Measurements from ENCODE around the gene WAS. TPM values are rescaled to one million over a fixed set of nuclear protein-coding genes. Genes with fewer than 3 reads are reported as not detected.
"Not testable (repeated sequence)": the region's sequence is repeated elsewhere in the genome, so short reads cannot be mapped to it uniquely, and the experiment has no call there.

The WAS gene
- total RNA-seq, 1 experiment from 2014 or later = 0.79 TPM

DNA sequence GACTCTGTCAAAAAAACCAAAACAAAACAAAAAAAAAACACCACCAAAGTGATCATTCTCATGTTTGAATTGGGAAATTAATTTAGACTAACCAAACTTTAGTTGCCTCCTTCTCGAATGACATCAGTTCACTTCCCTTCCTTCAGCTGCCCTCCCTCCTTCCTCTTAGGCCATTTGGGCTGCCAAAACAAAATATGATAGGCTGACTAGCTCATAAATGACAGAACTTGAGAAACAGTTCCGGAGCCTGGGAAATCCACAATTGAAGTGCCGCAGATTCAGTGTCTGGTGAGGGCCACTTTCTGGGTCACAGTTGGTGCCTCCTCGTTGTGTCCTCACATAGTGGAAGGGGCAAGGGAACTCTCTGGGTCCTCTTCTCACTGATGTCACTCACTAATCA, 16.1 kb upstream of the WAS start:
- Mint-ChIP-seq H3K4me3 (no peak overlapping the region), H3K27ac (no peak overlapping the region), H3K9me3 (no peaks in the 10 kb centered on the region), H3K4me1 (no peaks in the 10 kb centered on the region), H3K27me3 (ENCODE audit: low read depth) (no peaks in the 10 kb centered on the region; the same call in 1 of the 2 replicates), H3K36me3 (no peaks in the 10 kb centered on the region)
- no peak for TF ChIP-seq SOX15 (CRISPR knock-in tag; IDR thresholded peaks at IDR 0.05)
- no peak for TF ChIP-seq ZNF416 (CRISPR knock-in tag; IDR thresholded peaks at IDR 0.05)
- no peak for TF ChIP-seq MYBL2 (CRISPR knock-in tag; IDR thresholded peaks at IDR 0.05)
- no peak for TF ChIP-seq ZNF671 (CRISPR knock-in tag; IDR thresholded peaks at IDR 0.05)
- TF ChIP-seq GTF2I (CRISPR knock-in tag; conservative IDR thresholded peaks at IDR 0.05) = no peak
- TF ChIP-seq E2F4 (CRISPR knock-in tag; IDR thresholded peaks at IDR 0.05; ENCODE audit: borderline replicate concordance, low read depth) = no peak
- TF ChIP-seq PRRX2 (CRISPR knock-in tag; IDR thresholded peaks at IDR 0.05) = no peak
- TF ChIP-seq ZNF317 (CRISPR knock-in tag; IDR thresholded peaks at IDR 0.05; ENCODE audit: borderline replicate concordance, low read depth) = no peak
- TF ChIP-seq PREB (CRISPR knock-in tag; IDR thresholded peaks at IDR 0.05; ENCODE audit: borderline replicate concordance) = no peak
- TF ChIP-seq JAZF1 (CRISPR knock-in tag; IDR thresholded peaks at IDR 0.05) = no peak
- TF ChIP-seq MXD4 (CRISPR knock-in tag; IDR thresholded peaks at IDR 0.05; ENCODE audit: borderline replicate concordance) = no peak
- no peak for TF ChIP-seq HMGA2 (CRISPR knock-in tag; IDR thresholded peaks at IDR 0.05)
- no peak for TF ChIP-seq FOXP1 (CRISPR knock-in tag; IDR thresholded peaks at IDR 0.05; ENCODE audit: borderline replicate concordance)
- no peak for TF ChIP-seq SP1 (CRISPR knock-in tag; conservative IDR thresholded peaks at IDR 0.05)
- no peak for TF ChIP-seq ESRRA (CRISPR knock-in tag; IDR thresholded peaks at IDR 0.05; ENCODE audit: borderline replicate concordance)
- TF ChIP-seq, protein P1, sequence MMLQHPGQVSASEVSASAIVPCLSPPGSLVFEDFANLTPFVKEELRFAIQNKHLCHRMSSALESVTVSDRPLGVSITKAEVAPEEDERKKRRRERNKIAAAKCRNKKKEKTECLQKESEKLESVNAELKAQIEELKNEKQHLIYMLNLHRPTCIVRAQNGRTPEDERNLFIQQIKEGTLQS (CRISPR knock-in tag; conservative IDR thresholded peaks at IDR 0.05) = no peak
- DNase-seq (ENCODE audit: low spot score) (no peak), ATAC-seq (no peak)
- ChIA-PET POLR2A (no interaction called here), CTCF (no interaction called here)

- ATAC-seq; H3K9me3 Mint-ChIP-seq; DNase-seq (ENCODE audit: low spot score); H3K36me3 Mint-ChIP-seq; H3K4me1 Mint-ChIP-seq; CTCF ChIA-PET; POLR2A ChIA-PET; H3K27ac Mint-ChIP-seq; H3K27me3 Mint-ChIP-seq (ENCODE audit: low read depth); H3K4me3 Mint-ChIP-seq: not testable (repeated sequence)
- TF ChIP-seq GABPB1 (CRISPR knock-in tag; IDR thresholded peaks at IDR 0.05) = peak; percentile 38
These were observed 15.4 kb upstream of the WAS start for GRCh38 chrX:48668187-48668586.

- peak; percentile 86 for DNase-seq (ENCODE audit: low spot score)
- H3K4me1 Mint-ChIP-seq = peaks cover 4% of the 10 kb centered on the region
- H3K36me3 Mint-ChIP-seq = no peaks in the 10 kb centered on the region
- no peaks in the 10 kb centered on the region; the same call in 1 of the 2 replicates for H3K27me3 Mint-ChIP-seq (ENCODE audit: low read depth)
- peak overlapping the region; percentile 88 for H3K4me3 Mint-ChIP-seq
- ChIA-PET POLR2A (interaction anchor here (0.9 to 1.5 kb wide), 9 partner anchors 20 to 593 kb away, joined by 3 to 5 read pairs (median 3); partner anchors contain the start of genes HDAC6, PPP1R3F, PQBP1 and SUV39H1), CTCF (interaction anchor here (1.0 to 1.4 kb wide), 3 partner anchors 28 to 86 kb away, joined by 3 to 9 read pairs (median 5); no protein-coding TSS in a partner anchor)
- H3K27ac Mint-ChIP-seq = peak overlapping the region; percentile 78
- TF ChIP-seq JAZF1 (CRISPR knock-in tag; IDR thresholded peaks at IDR 0.05) = no peak
- TF ChIP-seq RORB (CRISPR knock-in tag; IDR thresholded peaks at IDR 0.05) = no peak
- peak; percentile 79 for TF ChIP-seq NFYB (CRISPR knock-in tag; conservative IDR thresholded peaks at IDR 0.05; ENCODE audit: low read depth)
- TF ChIP-seq SP1 (CRISPR knock-in tag; conservative IDR thresholded peaks at IDR 0.05) = 0 out of 2 replicates have a peak, but pooled peaks have one; percentile 15
- TF ChIP-seq, protein P2, sequence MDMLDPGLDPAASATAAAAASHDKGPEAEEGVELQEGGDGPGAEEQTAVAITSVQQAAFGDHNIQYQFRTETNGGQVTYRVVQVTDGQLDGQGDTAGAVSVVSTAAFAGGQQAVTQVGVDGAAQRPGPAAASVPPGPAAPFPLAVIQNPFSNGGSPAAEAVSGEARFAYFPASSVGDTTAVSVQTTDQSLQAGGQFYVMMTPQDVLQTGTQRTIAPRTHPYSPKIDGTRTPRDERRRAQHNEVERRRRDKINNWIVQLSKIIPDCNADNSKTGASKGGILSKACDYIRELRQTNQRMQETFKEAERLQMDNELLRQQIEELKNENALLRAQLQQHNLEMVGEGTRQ (CRISPR knock-in tag; IDR thresholded peaks at IDR 0.05) = no peak
- TF ChIP-seq AFF4 (CRISPR knock-in tag; IDR thresholded peaks at IDR 0.05; ENCODE audit: borderline replicate concordance) = no peak
- TF ChIP-seq ZNF219 (CRISPR knock-in tag; IDR thresholded peaks at IDR 0.05; ENCODE audit: borderline replicate concordance) = no peak
- H3K9me3 Mint-ChIP-seq = no peaks in the 10 kb centered on the region
- ATAC-seq = peak; percentile 95
These were observed 7.3 kb upstream of the WAS start for GRCh38 chrX:48676106-48676892.

All from WTC11 (cell line).